K562 (cell line): ENCODE measurements around the gene MRPL2. TPM values are rescaled to one million over a fixed set of nuclear protein-coding genes. Genes with fewer than 3 reads are reported as not detected.

ENCODE experiments used
- ATAC-seq: fragments of 200-7000 bp; cut with Tn5 transposase; 3 replicates; pipeline ENCODE4 v1.9.1; 2020; ENCODE audit warnings: moderate library complexity
- BruUV-seq: library from RNA; stranded (reverse); fragments of 400-500 nt; replicated peaks from 2 replicates; lab custom pipeline; 2021; lab: Mats Ljungman, UMichigan
- CTCF ChIA-PET: fragments of 300-600 bp; formaldehyde crosslinking; extraction: SDS; loops from one replicate; lab custom pipeline; 2021; ENCODE audit warnings: low intra/inter-chr PET ratio; lab: Yijun Ruan, JAX
- POLR2A ChIA-PET: fragments of 300-600, 350-650 bp; sonication (Branson Sonifier 250); formaldehyde crosslinking; extraction: SDS; loops from one replicate; lab custom pipeline; 2021; ENCODE audit warnings: antibody characterized with exemption, inconsistent platforms; lab: Yijun Ruan, JAX
- DNase-seq, 4 experiments: peaks; one replicate each; pipeline versions ENCODE4 v3.0.0 to v3.0.0-alpha.2; 2011 to 2018; ENCODE audit warnings: low spot score in 3 of 4, mixed read lengths in 3 of 4; ENCODE audit errors: extremely low read depth in 1 of 4
- FAIRE-seq: peaks from 2 replicates; lab custom pipeline; 2011; peaks lifted over from hg19 to GRCh38; lab: Jason Lieb, UNC
- H2AFZ ChIP-seq: 2 replicates; pipeline ENCODE4 v1.6.0; 2011; ENCODE audit warnings: low read depth, low read length, control low read depth, inconsistent platforms
- H3K27ac ChIP-seq: fragments of 200-600 bp; 3 replicates; pipeline ENCODE4 v1.8.0; 2011; ENCODE audit warnings: low read depth, mild to moderate bottlenecking, control low read depth, inconsistent platforms, low read length, moderate library complexity, mixed read lengths; ENCODE audit errors: extremely low read depth
- H3K27me3 ChIP-seq, 2 experiments: fragments of 300-600 bp in 1 of 2; 2 replicates in 1 of 2; 3 replicates in 1 of 2; pipeline versions ENCODE4 v1.6.0 to v1.8.0; 2011; ENCODE audit warnings: inconsistent platforms in 2 of 2, low read length in 2 of 2, mild to moderate bottlenecking in 1 of 2, mixed read lengths in 1 of 2, moderate library complexity in 1 of 2; ENCODE audit not compliant: control insufficient read depth in 2 of 2, insufficient read depth in 2 of 2
- H3K36me3 ChIP-seq: fragments of 300-600 bp; 3 replicates; pipeline ENCODE4 v1.8.0; 2011; ENCODE audit warnings: mild to moderate bottlenecking, low read length, inconsistent platforms; ENCODE audit not compliant: control insufficient read depth, insufficient read depth
- H3K4me1 ChIP-seq, 2 experiments: fragments of 200-600 bp in 1 of 2; replicated peaks in 1 of 2; 2 replicates in 1 of 2; 3 replicates in 1 of 2; pipeline versions ENCODE4 v1.5.1 to v1.8.0; 2011; ENCODE audit warnings: inconsistent platforms in 2 of 2, low read length in 2 of 2, mild to moderate bottlenecking in 1 of 2, mixed read lengths in 1 of 2, moderate library complexity in 1 of 2; ENCODE audit not compliant: control insufficient read depth in 2 of 2, insufficient read depth in 2 of 2
- H3K4me2 ChIP-seq: 2 replicates; pipeline ENCODE4 v1.6.1; 2011; ENCODE audit warnings: low read length, control low read depth, inconsistent platforms, mixed read lengths; ENCODE audit not compliant: insufficient read depth
- H3K4me3 ChIP-seq: fragments of 200-600 bp; sonication (generic), shearing (Covaris generic); 2 replicates; pipeline ENCODE4 v1.5.1; 2016; ENCODE audit warnings: control low read depth, inconsistent platforms
- H3K79me2 ChIP-seq: fragments of 200-600 bp; 3 replicates; pipeline ENCODE4 v1.8.0; 2011; ENCODE audit warnings: low read length, inconsistent platforms; ENCODE audit not compliant: control insufficient read depth, insufficient read depth
- H3K9ac ChIP-seq, 2 experiments: 2 replicates each; pipeline versions ENCODE4 v1.6.0 to v1.6.1; 2011; ENCODE audit warnings: low read depth in 2 of 2, low read length in 2 of 2, control low read depth in 1 of 2, inconsistent platforms in 1 of 2, mild to moderate bottlenecking in 1 of 2, mixed read lengths in 1 of 2; ENCODE audit not compliant: insufficient read depth in 1 of 2
- H3K9me1 ChIP-seq: one replicate; pipeline ENCODE4 v1.6.0; 2011; ENCODE audit warnings: inconsistent platforms, mild to moderate bottlenecking, low read length, moderate library complexity; ENCODE audit not compliant: control insufficient read depth, insufficient read depth
- H3K9me3 ChIP-seq: replicated peaks from 2 replicates; pipeline ENCODE4 v1.5.1; 2011; ENCODE audit warnings: low read depth, low read length, inconsistent platforms; ENCODE audit not compliant: control insufficient read depth, insufficient read depth
- H4K20me1 ChIP-seq: replicated peaks from 2 replicates; pipeline ENCODE4 v1.6.1; 2011; ENCODE audit warnings: low read length, inconsistent platforms, mixed read lengths; ENCODE audit not compliant: control insufficient read depth, insufficient read depth
- C11orf30 ChIP-seq: fragments of 450-650 bp; IDR thresholded peaks from 2 replicates; pipeline ENCODE4 v1.6.1; 2016; ENCODE audit warnings: low read depth, mild to moderate bottlenecking
- FOXP1 ChIP-seq: sonication (generic); formaldehyde crosslinking; IDR thresholded peaks from 2 replicates; pipeline ENCODE4 v1.8.0; 2022; ENCODE audit warnings: mild to moderate bottlenecking, missing genetic modification reagents
- SMARCE1 ChIP-seq: fragments of 450-650 bp; IDR thresholded peaks from 2 replicates; pipeline ENCODE4 v1.7.1; 2016; ENCODE audit warnings: mild to moderate bottlenecking
- STAT6 ChIP-seq: sonication (generic); formaldehyde crosslinking; IDR thresholded peaks from 2 replicates; pipeline ENCODE4 v1.8.1; 2023; ENCODE audit warnings: mild to moderate bottlenecking, missing genetic modification reagents
- TFAP4 ChIP-seq: sonication (generic); formaldehyde crosslinking; IDR thresholded peaks from 2 replicates; pipeline ENCODE4 v1.8.0; 2022; ENCODE audit warnings: missing genetic modification reagents, mild to moderate bottlenecking, moderate library complexity, borderline replicate concordance
- ZNF3 ChIP-seq: fragments of 250-450 bp; sonication (Bioruptor Pico); IDR thresholded peaks from 2 replicates; pipeline ENCODE4 v1.5.0; 2021; ENCODE audit warnings: mild to moderate bottlenecking, moderate library complexity
- ZNF592 ChIP-seq: fragments of 450-650 bp; IDR thresholded peaks from 2 replicates; pipeline ENCODE4 v1.6.1; 2017; ENCODE audit warnings: antibody characterized with exemption, mild to moderate bottlenecking
- WGBS: fragments of 100-300 bp; shearing (Covaris generic); methylation state at CpG from one replicate; pipeline ENCODE4 v1.1.6; 2016; ENCODE audit warnings: low coverage, mixed read lengths; ENCODE audit not compliant: insufficient coverage; ENCODE audit errors: missing lambda C conversion rate; 5-methylcytosine and 5-hydroxymethylcytosine counted together
- in situ Hi-C: fragments of 300-500 bp; cut with MboI; formaldehyde crosslinking; loops from 4 replicates; pipeline ENCODE4 v1.15.0; 2018; ENCODE audit warnings: inconsistent platforms, mixed read lengths
- intact Hi-C: fragments of 100-400 bp; cut with micrococcal nuclease; formaldehyde crosslinking; loops from 2 replicates; pipeline ENCODE4 v1.14.2; 2022
- polyA plus RNA-seq, 8 experiments: library from polyadenylated mRNA; depleted of rRNA in 4 of 8; stranded (reverse) in 5 of 8; unstranded in 3 of 8; fragments of >200 nt; fragmentation: Nextera tagmentation in 2 of 8; fragmentation: Illumina TruSeq in 1 of 8; extraction: Ambion mirVana in 2 of 8; extraction: Trizol in 1 of 8; gene quantifications; 2 replicates each; pipeline versions ENCODE4 v1.2.1 to v1.2.3, GENCODE V29; 2011 to 2014; ENCODE audit warnings: inconsistent platforms in 1 of 8, missing spikeins in 1 of 8
- total RNA-seq, 7 experiments: library from RNA; depleted of rRNA in 6 of 7; stranded (reverse); fragments of >200 nt in 6 of 7; fragmentation: Illumina TruSeq in 2 of 7; extraction: Trizol in 2 of 7; gene quantifications; 2 replicates each; pipeline versions ENCODE4 v1.2.1 to v1.2.3, GENCODE V29; 2011 to 2021; ENCODE audit warnings: low replicate concordance in 1 of 7
- TF ChIP-seq, protein P1 (sequence below): sonication (generic); formaldehyde crosslinking; IDR thresholded peaks from 2 replicates; pipeline ENCODE4 v1.9.0; 2022; ENCODE audit warnings: mild to moderate bottlenecking, missing genetic modification reagents

The MRPL2 gene
- total and polyA plus RNA-seq, 9 of the 15 experiments (the other 6 are each of a cell fraction or from before 2014, with no cell fraction given): 63.1 to 262 (median 121) TPM

- TF ChIP-seq TFAP4 (CRISPR knock-in tag) (peak; percentile 62; the same call in 1 of the 2 replicates), C11orf30 (no peak)
- TF ChIP-seq, protein P1, sequence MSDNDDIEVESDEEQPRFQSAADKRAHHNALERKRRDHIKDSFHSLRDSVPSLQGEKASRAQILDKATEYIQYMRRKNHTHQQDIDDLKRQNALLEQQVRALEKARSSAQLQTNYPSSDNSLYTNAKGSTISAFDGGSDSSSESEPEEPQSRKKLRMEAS (CRISPR knock-in tag): no peak; the same call in 1 of the 2 replicates
Measured at GRCh38 chr6:43052842-43053544, 6.2 kb downstream of the MRPL2 start (continued).

DNA sequence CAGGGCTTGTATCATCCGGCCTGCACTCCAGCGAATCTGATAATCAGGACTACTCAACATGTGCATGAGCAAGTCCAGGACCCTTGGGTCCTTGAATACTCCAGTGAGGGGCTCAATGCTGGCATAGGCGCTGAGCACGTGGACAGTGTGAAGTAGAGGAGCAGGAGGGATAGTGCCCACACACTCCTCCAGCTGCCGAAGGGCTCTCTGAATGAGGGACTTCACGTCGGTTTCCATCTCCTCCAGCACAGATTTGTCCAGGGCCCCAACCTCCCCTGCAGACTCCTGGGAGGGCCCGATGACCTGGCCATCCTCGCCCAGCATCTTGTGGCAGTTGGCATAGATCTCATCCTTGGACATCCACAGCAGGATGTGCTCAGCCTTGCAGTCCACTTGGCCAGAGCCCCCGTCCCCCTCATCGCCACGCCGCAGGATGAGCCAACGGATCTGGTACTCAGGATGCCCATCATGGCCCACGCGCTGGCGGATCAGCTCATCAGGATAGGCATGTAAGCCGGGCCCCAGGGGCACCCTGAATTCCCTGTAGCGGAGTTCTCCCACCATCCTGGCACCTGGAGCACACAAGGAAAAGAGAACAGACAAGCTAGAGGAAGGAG lies 6.9 kb downstream of the MRPL2 start:
- Histone ChIP-seq H3K4me3 (peak overlapping the region; percentile 73), H3K36me3 (peaks cover 65% of the 10 kb centered on the region), H3K9me1 (peaks cover 9% of the 10 kb centered on the region), H4K20me1 (no peaks in the 10 kb centered on the region), H3K27ac (peak overlapping the region; percentile 95; the same call in 1 of the 3 replicates), H3K4me1 (peaks cover 19 to 29% of the 10 kb centered on the region in 2 experiments), H3K79me2 (peaks cover 24% of the 10 kb centered on the region), H2AFZ (no peak overlapping the region), H3K9me3 (no peaks in the 10 kb centered on the region), H3K27me3 (no peaks in the 10 kb centered on the region), H3K9ac (peak overlapping the region; percentile 96 to 97; a peak in 3 of 4 replicates), H3K4me2 (peak overlapping the region; percentile 93)
- in situ Hi-C loops (no loop called here), intact Hi-C loops (no loop called here)
- no peak for DNase-seq
- ATAC-seq: no peak
- WGBS: 82% methylated on average over 19 of the region's 19 CpGs
- peak; percentile 29 for FAIRE-seq
- CTCF ChIA-PET: no interaction called here
- no TSS peak for BruUV-seq
- POLR2A ChIA-PET: interaction anchor here (1.1 to 2.4 kb wide), 4 partner anchors 10 to 173 kb away, joined by 3 to 10 read pairs (median 4); partner anchors contain the start of gene RPL7L1
- 0 out of 2 replicates have a peak, but pooled peaks have one; percentile 69 for TF ChIP-seq FOXP1 (CRISPR knock-in tag)
- no peak for TF ChIP-seq SMARCE1
- 0 out of 2 replicates have a peak, but pooled peaks have one; percentile 34 for TF ChIP-seq STAT6 (CRISPR knock-in tag)
- no peak for TF ChIP-seq ZNF592
- no peak for TF ChIP-seq ZNF3
